Testis (tissue), 3 donors: ENCODE data around the gene AATK. TPM values are rescaled to one million over a fixed set of nuclear protein-coding genes. Genes with fewer than 3 reads are reported as not detected.
A peak's percentile ranks its signal among the peaks of the same experiment; 100 is the strongest.

Source experiments
- DNase-seq: peaks from one replicate; pipeline ENCODE4 v3.0.0-alpha.2; 2019
- H3K27ac ChIP-seq, 2 donors: fragments of 200-600 bp; sonication (generic); one replicate each; pipeline ENCODE4 v1.5.1; 2019
- H3K27me3 ChIP-seq: fragments of 200-600 bp; sonication (generic); one replicate; pipeline ENCODE4 v1.5.1; 2019
- H3K36me3 ChIP-seq: fragments of 200-600 bp; sonication (generic); one replicate; pipeline ENCODE4 v1.5.1; 2017; ENCODE audit warnings: low read depth; ENCODE audit errors: missing control alignments
- H3K4me1 ChIP-seq: fragments of 200-600 bp; sonication (generic); one replicate; pipeline ENCODE4 v1.5.1; 2019
- H3K4me3 ChIP-seq, 2 donors: fragments of 200-600 bp; sonication (generic); one replicate each; pipeline ENCODE4 v1.5.1; 2017 to 2019
- H3K9me3 ChIP-seq: fragments of 200-600 bp; sonication (generic); one replicate; pipeline ENCODE4 v1.5.1; 2017
- POLR2A ChIP-seq: fragments of 450-650 bp; IDR thresholded peaks from one replicate; pipeline ENCODE4 v1.6.1; 2017; ENCODE audit warnings: antibody characterized with exemption, mild to moderate bottlenecking, moderate library complexity
- WGBS, 2 donors: methylation state at CpG; one replicate each; pipeline ENCODE4 v1.1.5; 2018; 5-methylcytosine and 5-hydroxymethylcytosine counted together
- intact Hi-C: fragments of 100-400 bp; cut with DNase I; formaldehyde crosslinking; loops from one replicate; pipeline ENCODE4 v1.15.1; 2023; ENCODE audit warnings: low total_unique reads
- polyA plus RNA-seq: library from polyadenylated mRNA; stranded (reverse); fragments of 350-450 nt; fragmentation: Illumina TruSeq; extraction: RNeasy Lipid Tissue Mini Kit (QIAGEN cat#74804); gene quantifications from one replicate; pipeline ENCODE4 v1.2.3, GENCODE V29; 2014; ENCODE audit warnings: low read depth, low replicate concordance; ENCODE audit not compliant: insufficient read depth
- total RNA-seq, 2 donors: library from RNA; depleted of rRNA; stranded (reverse); fragments of >200 nt; gene quantifications; one replicate each; pipeline ENCODE4 v1.2.3, GENCODE V29; 2016
- TF ChIP-seq, protein P1 (sequence below), 3 experiments: fragments of 450-650 bp in 2 of 3; fragments of 200-600 bp in 1 of 3; sonication (generic) in 1 of 3; IDR thresholded peaks; one replicate each; pipeline ENCODE4 v1.5.1; 2016 to 2019; ENCODE audit warnings: antibody characterized with exemption in 3 of 3, mild to moderate bottlenecking in 2 of 3, moderate library complexity in 1 of 3

Gene AATK
- total and polyA plus RNA-seq, 3 donors from 2014 or later = 3.5 to 5.6 (median 3.8) TPM

DNA sequence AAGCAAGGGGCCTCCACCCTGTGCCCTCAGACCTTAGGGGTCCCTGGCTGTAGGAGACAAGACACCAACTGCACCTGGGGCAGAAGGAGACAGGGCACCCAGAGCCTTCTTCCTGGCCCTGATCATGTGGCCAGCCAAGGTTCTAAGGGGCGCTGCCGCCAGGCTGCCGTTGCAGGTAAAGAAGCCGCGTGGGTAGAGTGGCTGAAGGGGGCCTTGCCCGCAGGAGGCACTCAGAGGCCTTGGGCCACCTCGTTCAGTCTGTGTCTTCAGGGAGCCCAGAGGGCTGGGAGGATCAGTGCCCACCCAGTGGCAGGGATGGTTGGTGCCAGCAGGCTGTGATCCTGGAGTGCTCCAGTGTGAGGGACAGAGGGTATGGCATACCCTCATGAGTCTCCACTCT lies 1.6 kb upstream of the AATK start:
- H3K36me3 ChIP-seq = no peaks in the 10 kb centered on the region
- intact Hi-C loops = no loop called here
- no peak for DNase-seq
- H3K27me3 ChIP-seq = no peaks in the 10 kb centered on the region
- H3K27ac ChIP-seq = no peak overlapping the region
- peaks cover 7% of the 10 kb centered on the region for H3K4me1 ChIP-seq
- WGBS, 2 donors = 88 to 96% methylated on average over 7 of the region's 7 CpGs
- H3K9me3 ChIP-seq = no peaks in the 10 kb centered on the region
- no peak overlapping the region for H3K4me3 ChIP-seq
- TF ChIP-seq POLR2A = no peak
- TF ChIP-seq, protein P1, sequence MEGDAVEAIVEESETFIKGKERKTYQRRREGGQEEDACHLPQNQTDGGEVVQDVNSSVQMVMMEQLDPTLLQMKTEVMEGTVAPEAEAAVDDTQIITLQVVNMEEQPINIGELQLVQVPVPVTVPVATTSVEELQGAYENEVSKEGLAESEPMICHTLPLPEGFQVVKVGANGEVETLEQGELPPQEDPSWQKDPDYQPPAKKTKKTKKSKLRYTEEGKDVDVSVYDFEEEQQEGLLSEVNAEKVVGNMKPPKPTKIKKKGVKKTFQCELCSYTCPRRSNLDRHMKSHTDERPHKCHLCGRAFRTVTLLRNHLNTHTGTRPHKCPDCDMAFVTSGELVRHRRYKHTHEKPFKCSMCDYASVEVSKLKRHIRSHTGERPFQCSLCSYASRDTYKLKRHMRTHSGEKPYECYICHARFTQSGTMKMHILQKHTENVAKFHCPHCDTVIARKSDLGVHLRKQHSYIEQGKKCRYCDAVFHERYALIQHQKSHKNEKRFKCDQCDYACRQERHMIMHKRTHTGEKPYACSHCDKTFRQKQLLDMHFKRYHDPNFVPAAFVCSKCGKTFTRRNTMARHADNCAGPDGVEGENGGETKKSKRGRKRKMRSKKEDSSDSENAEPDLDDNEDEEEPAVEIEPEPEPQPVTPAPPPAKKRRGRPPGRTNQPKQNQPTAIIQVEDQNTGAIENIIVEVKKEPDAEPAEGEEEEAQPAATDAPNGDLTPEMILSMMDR (IDR thresholded peaks at IDR 0.05) = no peak

DNA sequence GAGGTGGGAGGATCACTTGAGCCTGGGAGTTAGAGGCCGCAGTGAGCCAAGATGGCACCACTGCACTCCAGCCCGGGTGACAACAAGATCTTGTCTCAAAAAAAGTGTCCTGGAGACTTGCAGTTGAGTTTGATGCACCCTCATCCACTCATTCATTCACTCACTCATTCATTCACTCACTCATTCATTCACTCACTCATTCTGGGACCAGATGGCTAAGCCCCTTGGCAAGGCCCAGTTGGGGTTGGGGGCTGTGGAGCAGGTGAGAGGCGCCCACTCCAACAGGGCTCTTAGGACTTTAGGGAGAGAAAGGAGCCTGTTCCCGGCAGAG lies 1.1 kb upstream of the AATK start:
- Histone ChIP-seq H3K4me3 (no peak overlapping the region), H3K27me3 (no peaks in the 10 kb centered on the region), H3K27ac (no peak overlapping the region), H3K4me1 (peaks cover 7% of the 10 kb centered on the region), H3K9me3 (no peaks in the 10 kb centered on the region), H3K36me3 (no peaks in the 10 kb centered on the region)
- intact Hi-C loops = no loop called here
- DNase-seq = no peak
- WGBS, 2 donors = 96 to 98% methylated on average over 4 of the region's 4 CpGs
- no peak for TF ChIP-seq POLR2A
- TF ChIP-seq, protein P1 (IDR thresholded peaks at IDR 0.05) = no peak

DNA sequence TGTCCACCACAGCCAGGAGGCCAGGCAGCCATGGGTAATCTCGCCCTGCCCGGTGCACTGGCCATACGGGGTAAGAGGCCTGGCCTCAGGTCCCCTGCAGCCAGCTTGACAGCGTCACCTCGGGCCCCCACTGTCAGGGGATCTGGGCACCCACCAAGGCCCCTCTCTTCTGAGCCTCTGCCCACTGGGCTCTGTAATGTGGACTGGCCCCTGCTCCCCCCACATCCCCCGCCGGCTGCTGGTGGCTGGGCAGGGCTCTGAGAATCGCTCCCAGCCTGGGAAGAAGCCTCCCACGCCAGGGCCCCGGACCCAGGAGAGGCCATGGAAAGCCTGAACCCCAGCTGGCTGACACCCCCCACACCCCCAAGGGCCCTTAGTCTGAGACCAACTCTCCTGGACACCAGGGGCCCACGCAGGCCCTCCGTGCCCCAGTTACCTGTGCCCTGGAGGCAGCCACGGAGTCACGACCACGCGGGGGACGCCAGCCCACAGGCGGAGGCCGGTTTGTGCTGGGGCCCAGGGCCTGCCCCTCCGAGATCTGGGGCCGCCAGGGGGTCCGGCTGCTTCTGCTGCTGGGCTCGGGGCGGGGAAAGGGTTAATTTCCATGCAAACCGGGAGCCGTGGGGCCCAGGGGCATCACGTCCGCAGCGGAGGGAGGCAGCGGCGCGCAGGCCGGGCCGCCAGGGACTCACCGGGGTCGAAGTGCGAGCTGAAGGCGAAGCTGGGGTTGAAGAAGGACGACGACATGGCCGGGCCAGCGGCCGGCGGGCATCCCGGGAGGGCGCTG lies 582 bp downstream of the AATK start, which contains the start of gene PVALEF:
TSS of gene PVALEF (plus strand) at position 262 of the 787 bp plus-strand sequence. CDS start 15,720 bp downstream, outside the sequence.
- TF ChIP-seq, protein P1 (IDR thresholded peaks at IDR 0.05) = no peak
- Histone ChIP-seq H3K4me1 (peaks cover 12% of the 10 kb centered on the region), H3K36me3 (no peaks in the 10 kb centered on the region), H3K4me3 (peak within 1 kb of the TSS; percentile 36 to 61), H3K27me3 (no peaks in the 10 kb centered on the region), H3K9me3 (no peaks in the 10 kb centered on the region), H3K27ac (peak within 1 kb of the TSS; percentile 15 to 39)
- no peak for DNase-seq
- intact Hi-C loops = no loop called here
- WGBS, 2 donors = 0 to 20% methylated on average over 8 to 24 of the region's 46 CpGs

DNA sequence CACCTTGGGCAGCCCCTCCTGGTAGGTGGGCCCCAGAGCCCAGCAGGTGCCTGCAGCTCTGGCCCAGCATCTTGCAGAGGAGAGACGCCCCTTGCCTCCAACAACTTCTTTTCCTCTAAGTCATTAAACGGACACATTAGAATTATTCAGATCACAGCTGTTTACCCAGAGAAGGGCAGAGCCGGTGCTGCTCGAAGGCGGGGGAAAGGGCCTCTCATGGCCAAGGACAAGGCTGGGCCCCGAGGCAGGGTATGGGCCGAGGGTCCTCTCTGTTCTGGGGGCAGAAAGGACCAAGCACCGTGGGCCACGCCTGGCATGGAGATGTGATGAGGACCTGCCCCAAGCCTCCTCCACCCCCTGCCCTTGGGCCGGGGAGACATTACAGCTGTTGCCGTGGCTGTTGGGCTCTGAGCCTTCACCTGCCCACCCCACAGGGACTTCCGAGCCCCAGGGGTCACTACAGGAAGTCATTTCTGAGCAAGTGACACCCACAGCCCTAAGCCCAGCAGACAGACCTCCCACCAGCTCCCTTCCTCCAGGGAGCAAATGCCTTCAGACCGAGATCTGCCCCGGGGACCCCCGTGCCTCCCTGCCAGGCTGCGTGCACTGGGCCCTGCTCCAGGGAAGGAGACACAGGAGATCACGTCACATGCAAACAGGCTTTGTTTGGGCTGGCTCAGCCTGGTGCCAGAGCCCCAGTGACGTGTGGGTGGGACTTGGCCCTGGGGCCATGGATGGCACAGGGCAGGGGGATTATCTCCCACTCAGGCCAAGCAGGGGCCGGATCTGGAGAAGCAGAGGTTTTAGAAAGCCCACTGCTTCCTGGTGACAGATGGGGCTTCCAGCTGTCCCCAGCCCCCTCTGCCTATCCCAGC lies 1.4 kb downstream of the AATK start:
- TF ChIP-seq, protein P1 (IDR thresholded peaks at IDR 0.05) = no peak
- no peak for TF ChIP-seq POLR2A
- no peak overlapping the region for H3K27ac ChIP-seq
- no peaks in the 10 kb centered on the region for H3K27me3 ChIP-seq
- no peak overlapping the region for H3K4me3 ChIP-seq
- no peak for DNase-seq
- intact Hi-C loops = no loop called here
- WGBS, 2 donors = 56 to 69% methylated on average over 12 to 15 of the region's 19 CpGs
- H3K4me1 ChIP-seq = peaks cover 18% of the 10 kb centered on the region
- H3K36me3 ChIP-seq = no peaks in the 10 kb centered on the region
- no peaks in the 10 kb centered on the region for H3K9me3 ChIP-seq
